Gastrocnemius medialis (tissue), 4 donors: ENCODE measurements around the gene SMC4. TPM values are rescaled to one million over a fixed set of nuclear protein-coding genes. Genes with fewer than 3 reads are reported as not detected.

Experiments used
- ATAC-seq, 2 donors: fragments of 150-250 bp; one replicate each; pipeline ENCODE4 v1.9.1; 2016
- DNase-seq, 2 donors: peaks; one replicate each; pipeline ENCODE4 v3.0.0-alpha.2; 2019
- H3K27ac ChIP-seq, 4 donors: fragments of 200-600 bp; sonication (generic); 1 replicate in 1 of 4; 2 replicates in 3 of 4; pipeline ENCODE4 v1.5.1; 2016 to 2018; ENCODE audit warnings: mild to moderate bottlenecking in 2 of 4, moderate library complexity in 1 of 4
- H3K27me3 ChIP-seq, 3 donors: fragments of 200-600 bp; sonication (generic) in 2 of 3; 1 replicate in 1 of 3; 2 replicates in 2 of 3; pipeline versions ENCODE4 v1.5.1 to v1.6.0; 2016 to 2019; ENCODE audit warnings: mild to moderate bottlenecking in 1 of 3, moderate library complexity in 1 of 3
- H3K36me3 ChIP-seq, 2 donors: fragments of 200-600 bp; sonication (generic) in 1 of 2; one replicate each; pipeline ENCODE4 v1.5.1; 2017 to 2018
- H3K4me1 ChIP-seq, 2 donors: fragments of 200-600 bp; sonication (generic) in 1 of 2; one replicate each; pipeline ENCODE4 v1.5.1; 2016 to 2017; ENCODE audit warnings: mild to moderate bottlenecking in 2 of 2
- H3K4me3 ChIP-seq, 4 donors: fragments of 200-600 bp; sonication (generic) in 3 of 4; 1 replicate in 1 of 4; 2 replicates in 3 of 4; pipeline ENCODE4 v1.5.1; 2016 to 2019; ENCODE audit warnings: mild to moderate bottlenecking in 2 of 4
- H3K9me3 ChIP-seq, 3 donors: fragments of 200-600 bp; sonication (generic) in 2 of 3; 1 replicate in 1 of 3; 2 replicates in 2 of 3; pipeline ENCODE4 v1.5.1; 2016 to 2019
- CTCF ChIP-seq, 5 experiments: fragments of 450-650 bp in 3 of 5; fragments of 200-600 bp in 2 of 5; sonication (generic) in 2 of 5; IDR thresholded peaks in 4 of 5; conservative IDR thresholded peaks in 1 of 5; 1 replicate in 4 of 5; 2 replicates in 1 of 5; pipeline ENCODE4 v1.5.1; 2016 to 2019; ENCODE audit warnings: antibody characterized with exemption in 5 of 5, mild to moderate bottlenecking in 3 of 5, moderate library complexity in 3 of 5
- POLR2A ChIP-seq, 2 donors: fragments of 450-650 bp; IDR thresholded peaks; one replicate each; pipeline ENCODE4 v1.6.1; 2017; ENCODE audit warnings: antibody characterized with exemption in 2 of 2, mild to moderate bottlenecking in 2 of 2, moderate library complexity in 2 of 2
- in situ Hi-C, 4 donors: fragments of 200-750 bp; cut with MboI; loops; one replicate each; pipeline versions ENCODE4 v1.15.0 to v1.8.0; 2017; ENCODE audit warnings: low sequenced_read_pairs in 4 of 4
- intact Hi-C: fragments of 100-400 bp; cut with DNase I; formaldehyde crosslinking; loops from one replicate; pipeline ENCODE4 v1.15.1; 2023; ENCODE audit warnings: low total_unique reads
- total RNA-seq, 4 donors: library from RNA; depleted of rRNA; stranded (reverse); fragments of >200 nt; gene quantifications; one replicate each; pipeline versions ENCODE4 v1.1.0 to v1.2.3, GENCODE V29; 2016

Gene SMC4
- total RNA-seq, 4 donors from 2014 or later, result 7.2 to 24.3 (median 14.7) TPM

GRCh38 chr3:160454995-160455394 lies 55.5 kb downstream of the SMC4 start:
- H3K9me3 ChIP-seq, result no peaks in the 10 kb centered on the region
- H3K4me1 ChIP-seq, result no peaks in the 10 kb centered on the region
- intact Hi-C loops (no loop called here), in situ Hi-C loops (no loop called here)
- ATAC-seq (no peak), DNase-seq (no peak)
- H3K36me3 ChIP-seq, result no peaks in the 10 kb centered on the region
- H3K4me3 ChIP-seq, result no peak overlapping the region
- H3K27me3 ChIP-seq, result peaks cover 6 to 7% (median 7%) of the 10 kb centered on the region in 3 donors
- H3K27ac ChIP-seq, result no peak overlapping the region
- no peak for TF ChIP-seq POLR2A (IDR thresholded peaks at IDR 0.05)
- no peak for TF ChIP-seq CTCF (IDR thresholded peaks at IDR 0.05 in 4 of 5, conservative IDR thresholded peaks at IDR 0.05 in 1 of 5)

- DNase-seq (no peak), ATAC-seq (no peak)
- Histone ChIP-seq H3K36me3 (no peaks in the 10 kb centered on the region), H3K27ac (no peak overlapping the region), H3K4me1 (no peaks in the 10 kb centered on the region), H3K4me3 (no peak overlapping the region), H3K9me3 (no peaks in the 10 kb centered on the region), H3K27me3 (no peaks in the 10 kb centered on the region)
- intact Hi-C loops (no loop called here), in situ Hi-C loops (no loop called here)
- TF ChIP-seq CTCF (IDR thresholded peaks at IDR 0.05 in 4 of 5, conservative IDR thresholded peaks at IDR 0.05 in 1 of 5) (no peak), POLR2A (IDR thresholded peaks at IDR 0.05) (no peak)
Observed at GRCh38 chr3:160455846-160456245, 56.4 kb downstream of the SMC4 start.

GRCh38 chr3:160458151-160458550 lies 58.7 kb downstream of the SMC4 start:
- no peak overlapping the region for H3K27ac ChIP-seq
- H3K36me3 ChIP-seq, result no peaks in the 10 kb centered on the region
- intact Hi-C loops (no loop called here), in situ Hi-C loops (no loop called here)
- ATAC-seq, result no peak
- no peak for DNase-seq
- H3K4me3 ChIP-seq, result no peak overlapping the region
- no peaks in the 10 kb centered on the region for H3K27me3 ChIP-seq
- H3K4me1 ChIP-seq, result no peaks in the 10 kb centered on the region
- no peak for TF ChIP-seq POLR2A (IDR thresholded peaks at IDR 0.05)
- no peak for TF ChIP-seq CTCF (IDR thresholded peaks at IDR 0.05 in 4 of 5, conservative IDR thresholded peaks at IDR 0.05 in 1 of 5)
- no peaks in the 10 kb centered on the region for H3K9me3 ChIP-seq

DNA sequence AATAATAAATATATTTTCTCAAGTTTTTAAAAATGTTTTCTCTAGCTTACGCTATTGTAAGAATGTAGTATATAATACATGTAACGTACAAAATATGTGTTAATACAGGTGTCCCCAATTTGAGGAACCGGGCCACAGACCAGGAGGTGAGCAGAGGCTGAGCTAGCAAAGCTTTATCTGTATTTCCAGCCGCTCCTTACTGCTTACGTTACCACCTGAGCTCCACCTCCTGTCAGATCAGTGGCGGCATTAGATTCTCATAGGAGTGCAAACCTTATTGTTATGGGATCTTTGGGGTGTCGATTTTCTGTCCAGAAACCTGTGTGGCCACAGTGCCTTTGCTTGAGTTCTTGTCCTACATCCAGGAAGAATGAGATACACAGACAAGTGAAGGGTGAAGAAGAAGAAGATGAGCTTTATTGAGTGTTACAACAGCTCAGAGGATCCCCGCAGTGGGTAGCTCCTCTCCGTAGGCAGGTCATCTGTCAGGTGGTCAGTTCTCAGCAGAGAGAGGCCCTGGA lies 60.1 kb downstream of the SMC4 start:
- no peak overlapping the region for H3K4me3 ChIP-seq
- ATAC-seq, result no peak
- TF ChIP-seq CTCF (IDR thresholded peaks at IDR 0.05 in 4 of 5, conservative IDR thresholded peaks at IDR 0.05 in 1 of 5) (no peak), POLR2A (IDR thresholded peaks at IDR 0.05) (no peak)
- intact Hi-C loops, result no loop called here
- H3K27ac ChIP-seq, result no peak overlapping the region
- H3K9me3 ChIP-seq, result no peaks in the 10 kb centered on the region
- H3K4me1 ChIP-seq, result no peaks in the 10 kb centered on the region
- no peaks in the 10 kb centered on the region for H3K27me3 ChIP-seq
- in situ Hi-C loops, result no loop called here
- no peaks in the 10 kb centered on the region for H3K36me3 ChIP-seq
- DNase-seq, result no peak

- H3K4me1 ChIP-seq, result no peaks in the 10 kb centered on the region
- H3K36me3 ChIP-seq, result no peaks in the 10 kb centered on the region
- in situ Hi-C loops, result no loop called here
- H3K27me3 ChIP-seq, result no peaks in the 10 kb centered on the region
- H3K9me3 ChIP-seq, result no peaks in the 10 kb centered on the region
- ATAC-seq (no peak), DNase-seq (no peak)
- no peak overlapping the region for H3K4me3 ChIP-seq
- TF ChIP-seq CTCF (IDR thresholded peaks at IDR 0.05 in 4 of 5, conservative IDR thresholded peaks at IDR 0.05 in 1 of 5) (no peak), POLR2A (IDR thresholded peaks at IDR 0.05) (no peak)
- H3K27ac ChIP-seq, result no peak overlapping the region
- intact Hi-C loops, result no loop called here
Observed at GRCh38 chr3:160460033-160460432, 60.6 kb downstream of the SMC4 start.
